Measurements from ENCODE around the gene KIF1A. TPM values are rescaled to one million over a fixed set of nuclear protein-coding genes. Genes with fewer than 3 reads are reported as not detected.

KIF1A gene
- total and polyA plus RNA-seq, 2 of the 8 experiments (the other 6 are each of a cell fraction or from before 2014, with no cell fraction given), result 61.3 to 281 TPM

- Histone ChIP-seq H3K79me1 (ENCODE audit: low read depth, low read length) (peaks cover 2% of the 10 kb centered on the region), H4K91ac (replicated peaks; ENCODE audit: insufficient read length, low read length) (no peak overlapping the region), H4K5ac (ENCODE audit: insufficient read length, low read depth, low read length) (no peak overlapping the region), H2BK12ac (ENCODE audit: low read depth, low read length) (no peak overlapping the region), H3K23ac (ENCODE audit: insufficient read length) (no peak overlapping the region), H2AK5ac (ENCODE audit: low read depth, low read length) (no peak overlapping the region), H2BK120ac (replicated peaks; ENCODE audit: low read depth, low read length) (no peak overlapping the region), H2AFZ (ENCODE audit: low read length) (no peak overlapping the region), H3K79me2 (ENCODE audit: control insufficient read depth in 1 of 2, insufficient read depth in 2 of 2, low read length in 2 of 2) (no peaks in the 10 kb centered on the region), H2BK15ac (ENCODE audit: low read length) (no peak overlapping the region), H3K36me3 (ENCODE audit: control insufficient read depth in 2 of 4, insufficient read depth in 4 of 4, low read length in 3 of 4) (peaks cover 18 to 81% (median 58%) of the 10 kb centered on the region in 4 experiments), H3K4me3 (ENCODE audit: extremely low read depth in 1 of 4, insufficient read depth in 2 of 4, low read depth in 3 of 4, low read length in 4 of 4) (no peak overlapping the region), H3K9me3 (ENCODE audit: insufficient read depth in 2 of 2, low read depth in 1 of 2, low read length in 1 of 2) (no peaks in the 10 kb centered on the region), H3K23me2 (ENCODE audit: low read depth, low read length) (no peaks in the 10 kb centered on the region), H4K20me1 (replicated peaks in 1 of 2; ENCODE audit: control insufficient read depth in 1 of 2, insufficient read depth in 2 of 2, low read length in 2 of 2) (peaks cover 4 to 16% of the 10 kb centered on the region in 2 experiments), H3K27me3 (replicated peaks in 1 of 4; ENCODE audit: control insufficient read depth in 3 of 4, extremely low read depth in 1 of 4, insufficient read depth in 3 of 4, low read length in 3 of 4) (no peaks in the 10 kb centered on the region), H4K8ac (ENCODE audit: extremely low read depth, insufficient read depth, low read length) (no peak overlapping the region), H3K9ac (replicated peaks in 1 of 4; ENCODE audit: extremely low read depth in 1 of 4, low read depth in 3 of 4, low read length in 3 of 4) (no peak overlapping the region), H2BK20ac (ENCODE audit: low read length) (no peak overlapping the region), H3K14ac (ENCODE audit: insufficient read length) (no peak overlapping the region), H3K56ac (replicated peaks; ENCODE audit: insufficient read length, low read depth, low read length) (no peak overlapping the region), H3K4me2 (ENCODE audit: insufficient read depth in 1 of 2, low read depth in 2 of 2, low read length in 2 of 2) (no peak overlapping the region), H3K18ac (ENCODE audit: extremely low read depth, low read length) (no peak overlapping the region), H3K27ac (ENCODE audit: low read depth, low read length) (no peak overlapping the region), H3K4me1 (replicated peaks in 1 of 4; ENCODE audit: control insufficient read depth in 3 of 4, insufficient read depth in 4 of 4, low read length in 3 of 4) (no peaks in the 10 kb centered on the region), H2BK5ac (ENCODE audit: low read depth, low read length) (no peak overlapping the region), H3K4ac (replicated peaks; ENCODE audit: insufficient read length, low read depth, low read length) (no peak overlapping the region)
- 90% methylated on average over 10 of the region's 10 CpGs; no CpG with 5 or more reads in 1 of the 2 experiments for WGBS, 2 experiments (ENCODE audit: extremely low coverage in 1 of 2, insufficient coverage in 1 of 2, insufficient read length in 1 of 2, insufficient replicate concordance in 2 of 2, low coverage in 1 of 2, low lambda C conversion rate in 2 of 2, missing lambda C conversion rate in 1 of 2)
- CTCF ChIA-PET (ENCODE audit: partially characterized antibody), result interaction anchor here (1.2 to 1.5 kb wide), 2 partner anchors 10 to 18 kb away, joined by 3 to 4 read pairs; no protein-coding TSS in a partner anchor
- FAIRE-seq (no peak), DNase-seq (ENCODE audit: low read depth in 1 of 2, low spot score in 2 of 2) (no peak)
- POLR2A ChIA-PET (ENCODE audit: partially characterized antibody), result interaction anchor here (1.1 to 1.9 kb wide), 6 partner anchors 9 to 65 kb away, joined by 3 to 7 read pairs (median 3); no protein-coding TSS in a partner anchor
- TF ChIP-seq CBX8 (IDR thresholded peaks at IDR 0.05; ENCODE audit: borderline replicate concordance, low read depth, low read length), result no peak
- TF ChIP-seq SAP30 (IDR thresholded peaks at IDR 0.05; ENCODE audit: insufficient read depth, insufficient replicate concordance, low read length), result no peak
- no peak for TF ChIP-seq TAF1 (IDR thresholded peaks at IDR 0.05; ENCODE audit: low read depth, low read length)
These were observed 95.6 kb downstream of the KIF1A start for GRCh38 chr2:240724431-240724830.
